ENCODE results near the gene ENKD1.
"Not testable (repeated sequence)": the region's sequence is repeated elsewhere in the genome, so short reads cannot be mapped to it uniquely, and the experiment has no call there.

ENKD1 gene, protein sequence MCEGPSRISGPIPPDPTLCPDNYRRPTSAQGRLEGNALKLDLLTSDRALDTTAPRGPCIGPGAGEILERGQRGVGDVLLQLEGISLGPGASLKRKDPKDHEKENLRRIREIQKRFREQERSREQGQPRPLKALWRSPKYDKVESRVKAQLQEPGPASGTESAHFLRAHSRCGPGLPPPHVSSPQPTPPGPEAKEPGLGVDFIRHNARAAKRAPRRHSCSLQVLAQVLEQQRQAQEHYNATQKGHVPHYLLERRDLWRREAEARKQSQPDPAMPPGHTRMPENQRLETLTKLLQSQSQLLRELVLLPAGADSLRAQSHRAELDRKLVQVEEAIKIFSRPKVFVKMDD

DNA sequence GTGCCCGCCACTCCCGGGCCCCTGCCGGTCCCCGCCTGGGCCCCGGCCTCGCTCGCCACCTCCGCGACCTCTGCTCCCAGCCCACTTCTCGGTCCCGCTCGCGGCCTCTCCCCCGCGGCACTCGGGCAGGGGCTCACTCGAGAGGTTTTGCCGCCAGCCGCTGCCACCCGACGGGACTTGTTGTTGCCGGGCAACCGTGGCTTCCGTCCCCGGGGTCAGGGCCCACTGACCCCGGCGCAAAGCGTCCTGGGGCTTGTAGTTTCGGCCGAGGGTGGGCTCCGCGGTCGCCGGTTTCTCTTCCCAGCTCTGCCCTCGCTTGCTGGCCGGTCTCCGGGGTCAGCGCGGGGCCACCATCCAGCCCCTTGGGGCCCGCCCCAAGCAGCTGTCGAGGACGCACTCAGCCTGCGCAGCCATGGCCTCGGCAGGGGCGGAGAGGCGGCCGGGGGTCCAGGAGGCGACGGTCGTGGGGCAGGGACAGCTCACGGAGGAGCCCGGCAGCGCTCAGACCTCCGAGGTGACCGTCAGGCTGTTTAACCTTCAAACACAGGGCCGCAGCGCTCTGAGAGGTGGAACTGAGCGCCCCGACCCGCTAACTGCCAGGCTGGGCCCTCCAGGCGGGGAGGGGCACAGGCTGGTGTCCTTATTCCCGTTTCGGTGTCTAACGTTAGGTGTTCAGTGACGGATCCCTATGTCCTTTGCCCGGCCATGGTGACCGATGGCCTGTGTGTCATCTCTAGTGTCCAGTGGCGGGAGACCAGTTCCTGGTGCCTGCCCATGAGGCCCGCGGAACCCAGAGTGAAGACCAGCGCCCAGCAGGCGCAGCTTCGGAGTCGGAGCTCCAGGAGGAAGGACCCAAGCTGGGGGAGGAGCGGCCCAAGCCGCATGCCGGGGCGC lies at the start of gene ENKD1, which contains the start of gene C16orf86:
Gene ENKD1, minus strand, starts transcription at position 192 of the 894 bp plus-strand sequence. CDS start 308 bp downstream, outside the sequence.
Gene C16orf86, plus strand, starts transcription at position 256 of the 894 bp plus-strand sequence. Its CDS starts 157 bp downstream, at position 413.
- in situ Hi-C loops (cut with MboI; ENCODE audit: low sequenced_read_pairs) = no loop called here

DNA sequence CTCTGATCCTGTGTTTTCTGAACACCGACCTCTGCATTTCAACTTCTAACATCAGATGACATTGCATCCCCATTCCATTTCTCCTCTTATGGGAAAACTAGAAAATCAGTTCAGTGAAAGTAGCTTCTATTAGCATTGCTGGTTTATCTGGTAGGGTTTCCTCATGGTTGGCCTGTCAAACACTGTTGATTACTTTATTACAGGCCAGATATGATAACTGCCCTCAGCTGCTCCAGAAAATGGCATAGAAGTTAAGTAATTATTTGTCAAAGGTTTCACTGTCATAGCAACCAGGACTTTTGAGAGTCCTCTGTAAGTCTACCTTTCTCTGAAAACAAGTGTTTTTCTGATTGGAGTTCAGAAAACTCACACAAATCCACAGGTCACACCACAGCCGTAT lies 49.5 kb upstream of the ENKD1 start:
- in situ Hi-C loops (cut with MboI; ENCODE audit: low sequenced_read_pairs) = no loop called here

DNA sequence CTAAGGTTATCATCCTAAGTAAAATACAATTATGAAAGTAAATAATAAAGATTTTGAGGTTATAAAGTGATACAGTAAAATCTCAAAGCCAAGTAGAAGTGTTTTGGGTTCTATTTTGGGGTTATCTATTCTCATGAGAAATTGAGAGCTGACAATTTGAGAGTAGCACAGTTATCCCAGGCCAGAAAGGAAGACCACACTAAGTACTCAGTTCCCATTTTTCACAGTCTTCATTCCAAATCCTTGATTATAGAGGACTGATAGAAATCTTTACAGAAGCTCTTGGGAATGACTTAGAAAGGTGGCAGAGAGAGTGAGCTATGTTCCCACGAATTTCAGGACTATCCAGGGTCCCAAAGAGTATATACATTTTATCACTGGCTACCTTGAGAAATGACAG lies 48.0 kb upstream of the ENKD1 start:
- in situ Hi-C loops (cut with MboI; ENCODE audit: low sequenced_read_pairs) = no loop called here

DNA sequence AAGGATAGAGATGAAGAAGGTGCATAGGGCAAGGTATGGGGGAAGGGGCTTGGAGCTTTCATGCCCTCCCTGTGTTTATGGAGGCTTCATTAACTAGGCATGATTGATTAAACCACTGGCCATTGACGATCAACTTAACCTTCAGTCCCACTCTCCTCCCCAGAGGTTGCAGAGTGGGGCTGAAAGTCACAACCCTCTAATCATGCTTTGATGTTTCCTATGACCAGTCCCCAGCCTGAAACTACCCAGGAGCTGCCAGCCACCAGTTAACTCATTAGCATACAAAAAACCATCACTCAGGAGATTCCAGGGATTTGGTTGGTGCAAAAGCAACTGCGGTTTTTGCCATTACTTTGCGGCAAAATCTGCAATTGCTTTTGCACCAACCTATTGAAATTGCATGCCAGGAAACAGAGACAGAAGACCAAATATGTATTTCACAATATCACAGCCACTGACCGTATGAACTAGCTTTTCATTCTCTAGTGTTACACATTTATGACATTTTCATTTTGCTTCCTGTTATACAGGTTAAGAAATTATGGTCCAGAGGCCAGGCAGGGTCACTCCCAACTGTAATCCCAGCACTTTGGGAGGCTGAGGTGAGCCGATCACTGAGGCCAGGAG lies 47.2 kb upstream of the ENKD1 start:
- in situ Hi-C loops (cut with MboI; ENCODE audit: low sequenced_read_pairs) = no loop called here

DNA sequence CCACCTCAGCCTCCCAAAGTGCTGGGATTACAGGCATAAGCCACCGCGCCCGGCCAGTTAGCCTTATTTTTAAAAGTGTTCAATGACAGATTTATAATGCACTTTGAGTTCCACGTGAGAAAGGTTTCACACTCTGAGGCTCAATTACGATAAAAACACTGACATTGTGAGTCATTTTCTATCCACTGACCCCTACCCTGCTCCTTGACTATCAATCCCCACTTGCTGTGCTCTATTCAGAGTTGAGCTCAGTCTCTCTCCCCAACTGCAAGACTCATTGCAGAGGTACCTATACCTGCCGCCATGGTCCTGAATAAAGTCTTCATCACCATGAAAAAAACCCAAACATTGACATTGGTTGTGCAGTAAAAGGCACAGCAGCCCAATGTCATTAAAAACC lies 44.1 kb upstream of the ENKD1 start:
- in situ Hi-C loops (cut with MboI; ENCODE audit: low sequenced_read_pairs) = no loop called here

DNA sequence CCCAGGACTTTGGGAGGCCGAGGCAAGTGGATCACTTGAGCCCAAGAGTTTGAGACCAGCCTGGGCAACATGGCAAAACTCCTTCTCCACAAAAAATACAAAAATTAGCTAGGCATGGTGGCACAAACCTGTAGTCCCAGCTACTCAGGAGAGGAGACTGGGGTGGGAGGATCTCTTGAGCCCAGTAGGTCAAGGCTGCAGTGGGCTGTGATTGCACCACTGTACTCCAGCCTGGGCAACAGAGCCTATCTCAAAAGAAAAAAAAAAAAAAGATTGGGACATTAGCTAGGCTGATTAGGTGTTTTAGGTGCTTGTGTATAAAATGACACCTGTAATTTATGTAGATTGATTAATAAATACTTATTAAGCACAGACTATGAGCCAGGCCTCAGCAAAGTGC lies 42.5 kb upstream of the ENKD1 start:
- in situ Hi-C loops (cut with MboI; ENCODE audit: low sequenced_read_pairs) = no loop called here

DNA sequence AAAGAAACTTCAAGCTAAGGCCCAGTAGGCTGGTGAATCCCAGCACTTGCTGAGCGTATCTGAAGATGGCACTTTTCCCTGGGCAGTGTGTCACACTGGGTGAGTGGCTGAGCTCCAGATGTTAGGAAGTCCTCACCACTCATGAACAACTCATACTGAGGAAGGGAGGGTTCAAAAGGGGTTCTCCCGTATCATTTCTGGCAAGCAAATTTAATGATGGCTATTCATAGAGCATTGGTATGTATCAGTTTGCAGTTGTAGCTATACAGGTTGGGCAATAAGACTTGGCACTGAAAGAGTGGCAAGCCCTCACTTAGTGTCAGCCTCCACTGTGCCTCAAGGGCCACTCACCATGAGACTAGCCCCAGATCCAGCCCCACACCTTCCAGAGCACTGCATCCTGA lies 41.8 kb upstream of the ENKD1 start:
- in situ Hi-C loops (cut with MboI; ENCODE audit: low sequenced_read_pairs) = no loop called here

DNA sequence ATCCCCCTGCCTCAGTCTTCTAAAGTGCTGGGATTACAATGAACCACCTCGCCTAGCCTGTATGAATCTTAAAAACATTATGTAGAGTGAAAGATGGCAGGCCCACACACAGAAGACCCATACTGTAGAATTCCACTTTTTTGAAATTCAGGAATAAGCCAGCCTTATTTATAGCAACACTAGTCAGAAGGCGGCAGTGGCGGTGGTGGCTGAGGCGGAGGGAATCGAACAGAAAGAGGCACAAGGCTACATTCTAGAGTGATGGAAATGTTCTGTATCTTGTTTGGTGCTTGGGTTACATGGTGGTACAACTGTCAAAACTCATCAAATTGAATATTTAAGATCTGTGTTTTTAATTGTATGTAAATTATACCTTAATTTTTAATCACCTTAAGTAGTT lies 41.2 kb upstream of the ENKD1 start:
- in situ Hi-C loops (cut with MboI; ENCODE audit: low sequenced_read_pairs) = no loop called here

DNA sequence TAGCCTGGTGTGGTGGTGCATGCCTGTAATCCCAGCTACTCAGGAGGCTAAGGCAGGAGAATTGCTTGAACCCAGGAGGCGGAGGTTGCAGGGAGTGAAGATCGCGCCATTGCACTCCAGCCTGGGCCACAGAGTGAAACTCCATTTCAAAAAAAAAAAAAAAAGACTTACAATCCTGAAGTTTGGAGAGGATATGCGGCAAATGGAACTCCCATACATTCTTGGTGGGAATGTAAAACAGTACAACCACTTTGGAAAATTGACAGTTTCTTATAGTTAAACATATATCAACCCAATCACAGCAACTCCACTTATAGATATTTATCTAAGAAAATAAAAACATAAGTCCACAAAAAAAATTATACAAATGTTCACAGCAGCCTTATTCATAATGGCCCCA lies 40.7 kb upstream of the ENKD1 start:
- in situ Hi-C loops (cut with MboI; ENCODE audit: low sequenced_read_pairs) = no loop called here

DNA sequence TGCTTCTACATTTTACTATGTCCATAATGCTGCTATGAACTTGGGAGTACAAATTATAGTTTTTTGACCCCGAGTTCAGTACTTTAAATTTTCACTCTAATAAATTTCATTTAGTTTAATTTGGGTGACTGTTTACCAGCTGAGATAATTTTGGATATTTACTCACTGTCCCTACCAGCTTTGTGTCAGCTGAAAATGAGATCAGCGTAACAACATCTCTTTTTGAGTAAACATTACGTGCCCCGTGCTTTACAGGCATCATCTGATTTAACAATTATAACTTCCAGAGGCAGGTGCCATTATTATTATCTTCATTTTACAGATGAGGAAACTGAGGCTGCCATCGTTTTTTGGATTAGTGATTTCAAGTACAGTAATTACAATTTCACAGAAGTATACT lies 37.6 kb upstream of the ENKD1 start:
- in situ Hi-C loops (cut with MboI; ENCODE audit: low sequenced_read_pairs) = no loop called here

DNA sequence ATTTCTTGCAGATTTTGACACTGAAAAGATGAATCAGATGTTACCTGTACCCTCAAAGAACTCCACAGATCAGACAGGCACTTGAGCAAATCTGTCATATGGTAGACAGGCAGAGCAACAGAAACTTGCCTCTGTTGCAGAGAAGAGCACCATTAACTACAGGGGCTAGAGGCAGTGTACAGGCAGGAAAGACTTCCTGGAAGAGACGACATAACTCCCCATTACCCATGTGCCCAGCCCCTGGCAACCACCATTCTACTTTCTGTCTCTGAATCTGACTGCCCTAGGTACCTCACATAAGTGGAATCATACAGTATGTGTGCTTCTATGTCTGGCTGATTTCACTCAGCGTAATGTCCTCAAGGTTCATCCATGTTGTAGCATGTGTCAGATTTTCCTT lies 37.1 kb upstream of the ENKD1 start:
- in situ Hi-C loops (cut with MboI; ENCODE audit: low sequenced_read_pairs) = no loop called here

DNA sequence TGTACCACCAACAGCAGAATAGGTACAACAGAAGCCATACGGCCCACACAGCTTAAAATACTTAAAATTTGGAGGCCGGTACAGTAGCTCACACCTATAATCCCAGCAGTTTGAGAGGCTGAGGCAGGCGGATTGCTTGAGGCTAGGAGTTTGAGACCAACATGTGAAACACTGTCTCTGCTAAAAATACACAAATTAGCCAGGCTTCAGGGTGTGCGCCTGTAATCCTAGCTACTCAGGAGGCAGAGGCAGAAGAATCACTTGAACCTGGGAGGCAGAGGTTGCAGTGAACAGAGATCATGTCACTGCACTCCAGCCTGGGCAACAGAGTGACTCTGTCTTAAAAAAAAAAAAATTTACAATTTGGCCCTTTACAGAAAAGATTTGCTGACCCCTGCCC lies 35.6 kb upstream of the ENKD1 start:
- in situ Hi-C loops (cut with MboI; ENCODE audit: low sequenced_read_pairs) = no loop called here

DNA sequence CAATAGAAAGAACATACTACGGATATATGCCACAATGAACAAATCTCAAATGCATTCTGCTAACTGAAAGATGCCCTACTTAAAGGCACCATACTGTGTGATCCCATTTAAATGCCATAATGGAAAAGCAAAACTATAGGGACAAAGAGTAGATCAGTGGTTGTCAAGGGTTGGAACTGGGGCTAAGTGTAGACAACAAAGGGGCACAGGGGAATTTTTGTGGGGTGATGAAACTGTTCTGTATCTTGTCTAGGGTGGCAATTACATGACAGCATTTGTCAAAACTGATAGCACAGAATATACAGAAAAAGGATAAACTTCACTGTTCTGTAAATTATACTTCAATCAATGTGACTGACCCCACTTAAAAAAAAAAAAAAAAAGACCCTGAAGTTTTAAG lies 34.9 kb upstream of the ENKD1 start:
- in situ Hi-C loops (cut with MboI; ENCODE audit: low sequenced_read_pairs) = no loop called here

DNA sequence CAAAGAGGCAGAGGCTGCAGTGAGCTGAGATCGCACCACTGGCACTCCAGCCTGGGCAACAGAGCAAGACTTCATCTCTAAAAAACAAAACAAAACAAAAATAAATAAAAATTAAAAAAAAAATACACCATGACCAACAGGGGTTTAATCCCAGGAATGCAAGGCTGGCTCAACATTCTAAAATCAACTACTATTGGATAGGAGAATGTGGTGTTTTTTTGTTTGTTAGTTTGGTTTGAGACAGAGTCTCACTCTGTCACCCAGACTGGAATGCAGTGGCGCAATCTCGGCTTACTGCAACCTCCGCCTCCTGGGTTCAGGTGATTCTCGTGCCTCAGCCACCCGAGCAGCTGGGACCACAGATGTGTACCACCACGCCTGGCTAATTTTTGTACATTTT lies 32.7 kb upstream of the ENKD1 start:
- in situ Hi-C loops (cut with MboI; ENCODE audit: low sequenced_read_pairs) = no loop called here

DNA sequence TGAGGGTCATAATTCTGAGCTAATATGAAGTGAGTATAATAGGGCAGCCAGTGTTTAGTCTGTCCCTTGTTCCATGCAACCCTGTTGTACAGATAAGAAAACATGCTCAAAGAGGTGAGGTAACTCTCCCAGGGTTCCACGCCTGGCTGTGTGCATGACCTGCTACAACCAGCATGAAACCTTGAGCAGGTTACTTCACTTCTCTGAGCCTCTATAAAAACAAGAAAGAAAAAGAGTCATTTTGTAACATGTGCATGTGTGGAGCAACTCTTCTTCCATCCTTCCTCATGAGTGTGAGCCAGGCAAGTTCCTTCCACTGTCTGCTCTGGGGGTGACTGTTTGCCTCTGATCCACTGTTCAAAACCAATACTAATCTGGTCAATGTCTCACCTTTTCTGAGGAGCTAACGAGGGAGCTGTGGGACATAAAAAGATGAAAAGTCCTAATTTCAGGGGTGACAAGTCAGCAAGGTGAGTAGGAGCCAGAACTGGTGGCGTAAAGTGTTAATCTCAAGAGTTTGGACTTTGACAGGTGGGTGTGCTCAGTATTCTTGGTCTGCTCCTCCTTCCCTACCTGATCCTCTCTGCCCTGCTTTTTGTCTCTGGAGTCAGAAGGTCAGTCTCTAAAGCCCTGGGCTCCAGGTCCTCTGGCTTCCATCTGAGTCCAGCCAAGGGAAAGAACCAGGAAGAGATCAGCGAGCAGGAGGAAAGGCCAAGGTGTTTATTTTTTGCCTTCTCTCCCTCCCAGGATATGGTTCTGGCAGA lies 31.1 kb upstream of the ENKD1 start:
- in situ Hi-C loops (cut with MboI; ENCODE audit: low sequenced_read_pairs) = no loop called here

DNA sequence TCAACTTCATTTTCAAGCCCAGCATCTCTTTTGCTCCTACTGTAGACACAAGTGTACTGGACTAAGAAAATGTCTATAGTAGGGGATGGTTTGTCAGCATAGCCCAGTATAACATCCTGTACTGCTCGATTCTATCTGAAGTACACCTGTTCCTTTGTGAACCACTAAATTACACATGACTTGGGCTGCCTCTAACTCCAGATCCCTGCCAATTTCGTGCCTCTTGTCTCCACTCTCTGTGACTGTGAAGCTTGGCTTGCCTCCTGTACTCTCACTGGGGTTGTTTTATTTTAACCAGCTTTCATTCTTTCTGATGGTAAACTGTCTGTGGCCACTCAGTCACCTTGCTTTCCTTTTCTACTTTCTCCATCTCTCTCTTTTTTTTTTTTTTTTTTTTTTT lies 28.1 kb upstream of the ENKD1 start:
- in situ Hi-C loops (cut with MboI; ENCODE audit: low sequenced_read_pairs) = no loop called here

DNA sequence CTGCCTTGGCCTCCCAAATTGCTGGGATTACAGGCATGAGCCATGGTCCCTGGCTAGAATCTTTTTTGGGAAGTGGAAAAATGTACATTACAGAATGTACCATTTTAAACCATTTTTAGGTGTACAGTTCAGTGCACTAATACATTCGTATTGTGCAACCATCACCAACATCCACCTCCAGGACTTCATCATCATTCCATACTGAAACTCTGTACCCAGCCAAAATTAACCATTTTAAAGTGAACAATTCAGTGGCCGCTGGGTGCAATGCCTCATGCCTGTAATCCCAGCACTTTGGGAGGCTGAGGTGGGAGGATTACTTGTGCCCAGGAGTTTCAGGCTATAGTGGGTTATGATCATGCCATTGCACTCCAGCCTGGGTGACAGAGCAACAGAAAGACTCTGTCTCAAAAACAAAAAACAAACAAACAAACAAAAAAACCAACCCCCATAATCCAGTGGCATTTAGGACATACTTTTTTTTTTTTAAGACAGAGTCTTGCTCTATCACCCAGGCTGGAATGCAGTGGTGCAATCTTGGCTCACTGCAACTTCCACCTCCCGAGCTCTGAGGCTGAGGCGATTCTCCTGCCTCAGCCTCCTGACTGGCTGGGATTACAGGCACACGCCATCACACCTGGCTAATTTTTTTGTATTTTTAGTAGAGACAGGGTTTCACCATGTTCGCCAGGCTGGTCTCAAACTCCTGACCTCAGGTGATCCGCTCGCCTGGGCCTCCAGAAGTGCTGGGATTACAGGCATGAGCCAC lies 27.2 kb upstream of the ENKD1 start:
- in situ Hi-C loops (cut with MboI; ENCODE audit: low sequenced_read_pairs) = not testable (repeated sequence)

DNA sequence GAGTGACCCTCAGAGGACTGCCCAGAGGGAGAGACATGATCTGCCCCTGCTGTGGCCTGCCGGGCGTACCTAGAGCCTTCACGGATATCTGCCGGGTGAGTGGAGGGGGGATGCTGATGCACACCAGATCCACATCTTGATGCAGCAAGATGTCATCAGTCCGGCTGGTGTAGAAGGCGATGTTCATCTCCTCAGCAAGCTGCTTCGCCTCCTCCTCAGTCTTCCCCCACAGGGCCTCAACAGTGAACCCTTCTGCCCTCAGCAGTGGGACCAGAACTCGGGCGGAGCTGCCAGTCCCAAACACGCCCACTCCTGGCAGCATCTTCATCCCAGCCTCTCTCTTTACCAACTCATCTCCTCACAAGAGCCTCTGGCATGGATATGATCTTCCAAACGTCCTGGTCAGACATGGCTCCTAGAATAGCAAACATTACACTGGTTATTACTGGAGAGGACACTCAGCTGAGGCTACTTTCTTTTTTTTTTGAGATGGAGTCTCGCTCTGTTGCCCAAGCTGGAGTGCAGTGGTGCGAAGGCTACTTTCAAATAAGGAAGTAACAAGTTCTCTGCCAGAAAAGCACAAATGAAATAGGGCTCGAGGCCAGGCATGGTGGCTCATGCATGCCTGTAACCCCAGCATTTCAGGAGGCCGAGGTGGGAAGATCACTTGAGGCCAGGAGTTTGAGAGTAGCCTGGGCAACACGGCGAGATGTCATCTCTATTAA lies 19.0 kb upstream of the ENKD1 start:
- in situ Hi-C loops (cut with MboI; ENCODE audit: low sequenced_read_pairs) = no loop called here

DNA sequence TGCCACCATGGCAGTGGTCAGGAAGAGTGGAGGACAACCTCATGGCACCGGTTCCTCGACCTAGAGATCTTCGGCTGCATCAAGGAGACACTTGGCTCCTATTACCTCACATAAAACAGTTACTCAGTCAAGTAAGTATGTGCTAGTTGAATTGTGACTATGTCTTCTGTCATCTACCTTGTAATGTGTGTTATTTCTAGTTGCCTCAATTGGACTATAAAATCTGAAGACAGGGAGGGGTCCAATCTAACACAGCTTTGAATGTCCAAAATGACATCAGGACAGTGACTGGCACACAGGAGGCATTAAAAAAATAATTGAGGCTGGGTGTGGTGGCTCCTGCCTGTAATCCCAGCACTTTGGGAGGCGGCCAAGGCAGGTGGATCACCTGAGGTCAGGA lies 17.2 kb upstream of the ENKD1 start:
- in situ Hi-C loops (cut with MboI; ENCODE audit: low sequenced_read_pairs) = no loop called here

Measured in HL-60/S4 treated with retinoic acid at 250 ng/mL for 4 days and 3 days (cell line).